ENCODE results near the gene BCKDHB. TPM values are rescaled to one million over a fixed set of nuclear protein-coding genes. Genes with fewer than 3 reads are reported as not detected.

Gene BCKDHB
- total RNA-seq, 1 experiment from 2014 or later, result 24.3 TPM

DNA sequence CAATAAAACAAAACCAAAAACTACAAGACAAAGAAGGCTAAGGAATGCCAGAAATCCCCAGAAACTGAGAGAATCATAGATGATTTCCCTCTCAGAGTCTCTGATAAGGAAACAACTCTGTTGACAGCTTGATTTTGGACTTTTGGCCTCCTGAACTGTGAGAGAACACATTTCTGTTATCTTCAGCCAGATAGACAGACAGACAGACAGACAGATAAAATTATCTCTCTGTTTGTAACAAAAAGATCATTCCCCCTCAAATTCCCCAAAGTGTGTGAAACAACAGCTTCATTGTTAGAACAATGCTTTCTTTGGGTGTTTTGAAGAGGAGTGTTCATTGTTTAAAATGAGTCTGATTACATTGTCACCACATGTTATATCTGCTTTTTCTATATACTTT lies 148.2 kb downstream of the BCKDHB start:
- CTCF ChIA-PET, result no interaction called here

DNA sequence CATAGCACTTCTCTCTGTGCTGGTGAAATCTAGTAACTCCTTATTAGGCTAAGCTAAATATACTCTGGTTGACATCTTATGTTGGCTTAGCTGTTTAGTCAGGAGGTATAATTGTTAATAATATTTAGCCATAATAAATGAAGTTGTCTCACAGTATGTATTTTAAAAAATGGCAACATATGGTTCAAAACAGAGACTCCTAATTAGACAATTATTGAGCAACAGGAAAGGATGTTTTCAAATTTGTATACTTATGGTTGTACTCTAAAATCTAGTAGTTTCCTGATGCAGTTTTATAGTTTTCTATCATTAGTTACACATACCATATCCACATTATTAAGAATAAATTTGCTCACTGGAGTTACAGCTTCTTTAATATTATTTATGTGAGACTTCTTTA lies 150.2 kb downstream of the BCKDHB start:
- no peaks in the 10 kb centered on the region for H3K27me3 Mint-ChIP-seq (ENCODE audit: low read depth)
- ATAC-seq, result no peak
- no peak overlapping the region for H3K4me3 Mint-ChIP-seq
- H3K27ac Mint-ChIP-seq, result no peak overlapping the region
- DNase-seq (ENCODE audit: low spot score), result no peak
- POLR2A ChIA-PET, result no interaction called here
- H3K36me3 Mint-ChIP-seq, result no peaks in the 10 kb centered on the region
- H3K9me3 Mint-ChIP-seq, result no peaks in the 10 kb centered on the region
- no peaks in the 10 kb centered on the region for H3K4me1 Mint-ChIP-seq
- CTCF ChIA-PET, result no interaction called here
- TF ChIP-seq SMAD3 (CRISPR knock-in tag; IDR thresholded peaks at IDR 0.05; ENCODE audit: borderline replicate concordance), result no peak
- TF ChIP-seq, protein P1, sequence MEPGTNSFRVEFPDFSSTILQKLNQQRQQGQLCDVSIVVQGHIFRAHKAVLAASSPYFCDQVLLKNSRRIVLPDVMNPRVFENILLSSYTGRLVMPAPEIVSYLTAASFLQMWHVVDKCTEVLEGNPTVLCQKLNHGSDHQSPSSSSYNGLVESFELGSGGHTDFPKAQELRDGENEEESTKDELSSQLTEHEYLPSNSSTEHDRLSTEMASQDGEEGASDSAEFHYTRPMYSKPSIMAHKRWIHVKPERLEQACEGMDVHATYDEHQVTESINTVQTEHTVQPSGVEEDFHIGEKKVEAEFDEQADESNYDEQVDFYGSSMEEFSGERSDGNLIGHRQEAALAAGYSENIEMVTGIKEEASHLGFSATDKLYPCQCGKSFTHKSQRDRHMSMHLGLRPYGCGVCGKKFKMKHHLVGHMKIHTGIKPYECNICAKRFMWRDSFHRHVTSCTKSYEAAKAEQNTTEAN (CRISPR knock-in tag; IDR thresholded peaks at IDR 0.05), result no peak
- TF ChIP-seq E2F1 (CRISPR knock-in tag; IDR thresholded peaks at IDR 0.05), result no peak
- no peak for TF ChIP-seq SOX15 (CRISPR knock-in tag; IDR thresholded peaks at IDR 0.05)
- TF ChIP-seq, protein P2, sequence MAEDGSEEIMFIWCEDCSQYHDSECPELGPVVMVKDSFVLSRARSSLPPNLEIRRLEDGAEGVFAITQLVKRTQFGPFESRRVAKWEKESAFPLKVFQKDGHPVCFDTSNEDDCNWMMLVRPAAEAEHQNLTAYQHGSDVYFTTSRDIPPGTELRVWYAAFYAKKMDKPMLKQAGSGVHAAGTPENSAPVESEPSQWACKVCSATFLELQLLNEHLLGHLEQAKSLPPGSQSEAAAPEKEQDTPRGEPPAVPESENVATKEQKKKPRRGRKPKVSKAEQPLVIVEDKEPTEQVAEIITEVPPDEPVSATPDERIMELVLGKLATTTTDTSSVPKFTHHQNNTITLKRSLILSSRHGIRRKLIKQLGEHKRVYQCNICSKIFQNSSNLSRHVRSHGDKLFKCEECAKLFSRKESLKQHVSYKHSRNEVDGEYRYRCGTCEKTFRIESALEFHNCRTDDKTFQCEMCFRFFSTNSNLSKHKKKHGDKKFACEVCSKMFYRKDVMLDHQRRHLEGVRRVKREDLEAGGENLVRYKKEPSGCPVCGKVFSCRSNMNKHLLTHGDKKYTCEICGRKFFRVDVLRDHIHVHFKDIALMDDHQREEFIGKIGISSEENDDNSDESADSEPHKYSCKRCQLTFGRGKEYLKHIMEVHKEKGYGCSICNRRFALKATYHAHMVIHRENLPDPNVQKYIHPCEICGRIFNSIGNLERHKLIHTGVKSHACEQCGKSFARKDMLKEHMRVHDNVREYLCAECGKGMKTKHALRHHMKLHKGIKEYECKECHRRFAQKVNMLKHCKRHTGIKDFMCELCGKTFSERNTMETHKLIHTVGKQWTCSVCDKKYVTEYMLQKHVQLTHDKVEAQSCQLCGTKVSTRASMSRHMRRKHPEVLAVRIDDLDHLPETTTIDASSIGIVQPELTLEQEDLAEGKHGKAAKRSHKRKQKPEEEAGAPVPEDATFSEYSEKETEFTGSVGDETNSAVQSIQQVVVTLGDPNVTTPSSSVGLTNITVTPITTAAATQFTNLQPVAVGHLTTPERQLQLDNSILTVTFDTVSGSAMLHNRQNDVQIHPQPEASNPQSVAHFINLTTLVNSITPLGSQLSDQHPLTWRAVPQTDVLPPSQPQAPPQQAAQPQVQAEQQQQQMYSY (CRISPR knock-in tag; IDR thresholded peaks at IDR 0.05), result no peak

More for the DNA sequence above, 148.2 kb downstream of the BCKDHB start:
- no peaks in the 10 kb centered on the region for H3K4me1 Mint-ChIP-seq
- DNase-seq (ENCODE audit: low spot score) (no peak), ATAC-seq (no peak)
- no peaks in the 10 kb centered on the region for H3K9me3 Mint-ChIP-seq
- TF ChIP-seq JUN (CRISPR knock-in tag; IDR thresholded peaks at IDR 0.05) (no peak), ZNF138 (CRISPR knock-in tag; conservative IDR thresholded peaks at IDR 0.05) (no peak), TP53 (CRISPR knock-in tag; IDR thresholded peaks at IDR 0.05) (no peak), ZSCAN18 (CRISPR knock-in tag; IDR thresholded peaks at IDR 0.05) (no peak), ZNF512 (CRISPR knock-in tag; IDR thresholded peaks at IDR 0.05; ENCODE audit: borderline replicate concordance) (no peak), RELA (CRISPR knock-in tag; IDR thresholded peaks at IDR 0.05; ENCODE audit: borderline replicate concordance) (no peak), ZNF121 (CRISPR knock-in tag; IDR thresholded peaks at IDR 0.05) (no peak), ZNF416 (CRISPR knock-in tag; IDR thresholded peaks at IDR 0.05) (no peak), MXD4 (CRISPR knock-in tag; IDR thresholded peaks at IDR 0.05; ENCODE audit: borderline replicate concordance) (no peak), SP1 (CRISPR knock-in tag; conservative IDR thresholded peaks at IDR 0.05) (no peak), FOXP1 (CRISPR knock-in tag; IDR thresholded peaks at IDR 0.05; ENCODE audit: borderline replicate concordance) (no peak)
- TF ChIP-seq, protein P3, sequence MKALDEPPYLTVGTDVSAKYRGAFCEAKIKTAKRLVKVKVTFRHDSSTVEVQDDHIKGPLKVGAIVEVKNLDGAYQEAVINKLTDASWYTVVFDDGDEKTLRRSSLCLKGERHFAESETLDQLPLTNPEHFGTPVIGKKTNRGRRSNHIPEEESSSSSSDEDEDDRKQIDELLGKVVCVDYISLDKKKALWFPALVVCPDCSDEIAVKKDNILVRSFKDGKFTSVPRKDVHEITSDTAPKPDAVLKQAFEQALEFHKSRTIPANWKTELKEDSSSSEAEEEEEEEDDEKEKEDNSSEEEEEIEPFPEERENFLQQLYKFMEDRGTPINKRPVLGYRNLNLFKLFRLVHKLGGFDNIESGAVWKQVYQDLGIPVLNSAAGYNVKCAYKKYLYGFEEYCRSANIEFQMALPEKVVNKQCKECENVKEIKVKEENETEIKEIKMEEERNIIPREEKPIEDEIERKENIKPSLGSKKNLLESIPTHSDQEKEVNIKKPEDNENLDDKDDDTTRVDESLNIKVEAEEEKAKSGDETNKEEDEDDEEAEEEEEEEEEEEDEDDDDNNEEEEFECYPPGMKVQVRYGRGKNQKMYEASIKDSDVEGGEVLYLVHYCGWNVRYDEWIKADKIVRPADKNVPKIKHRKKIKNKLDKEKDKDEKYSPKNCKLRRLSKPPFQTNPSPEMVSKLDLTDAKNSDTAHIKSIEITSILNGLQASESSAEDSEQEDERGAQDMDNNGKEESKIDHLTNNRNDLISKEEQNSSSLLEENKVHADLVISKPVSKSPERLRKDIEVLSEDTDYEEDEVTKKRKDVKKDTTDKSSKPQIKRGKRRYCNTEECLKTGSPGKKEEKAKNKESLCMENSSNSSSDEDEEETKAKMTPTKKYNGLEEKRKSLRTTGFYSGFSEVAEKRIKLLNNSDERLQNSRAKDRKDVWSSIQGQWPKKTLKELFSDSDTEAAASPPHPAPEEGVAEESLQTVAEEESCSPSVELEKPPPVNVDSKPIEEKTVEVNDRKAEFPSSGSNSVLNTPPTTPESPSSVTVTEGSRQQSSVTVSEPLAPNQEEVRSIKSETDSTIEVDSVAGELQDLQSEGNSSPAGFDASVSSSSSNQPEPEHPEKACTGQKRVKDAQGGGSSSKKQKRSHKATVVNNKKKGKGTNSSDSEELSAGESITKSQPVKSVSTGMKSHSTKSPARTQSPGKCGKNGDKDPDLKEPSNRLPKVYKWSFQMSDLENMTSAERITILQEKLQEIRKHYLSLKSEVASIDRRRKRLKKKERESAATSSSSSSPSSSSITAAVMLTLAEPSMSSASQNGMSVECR (CRISPR knock-in tag; IDR thresholded peaks at IDR 0.05; ENCODE audit: borderline replicate concordance), result no peak
- TF ChIP-seq, protein P4, sequence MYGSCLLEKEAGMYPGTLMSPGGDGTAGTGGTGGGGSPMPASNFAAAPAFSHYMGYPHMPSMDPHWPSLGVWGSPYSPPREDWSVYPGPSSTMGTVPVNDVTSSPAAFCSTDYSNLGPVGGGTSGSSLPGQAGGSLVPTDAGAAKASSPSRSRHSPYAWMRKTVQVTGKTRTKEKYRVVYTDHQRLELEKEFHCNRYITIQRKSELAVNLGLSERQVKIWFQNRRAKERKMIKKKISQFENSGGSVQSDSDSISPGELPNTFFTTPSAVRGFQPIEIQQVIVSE (CRISPR knock-in tag; IDR thresholded peaks at IDR 0.05; ENCODE audit: borderline replicate concordance), result no peak
- TF ChIP-seq, protein P5, sequence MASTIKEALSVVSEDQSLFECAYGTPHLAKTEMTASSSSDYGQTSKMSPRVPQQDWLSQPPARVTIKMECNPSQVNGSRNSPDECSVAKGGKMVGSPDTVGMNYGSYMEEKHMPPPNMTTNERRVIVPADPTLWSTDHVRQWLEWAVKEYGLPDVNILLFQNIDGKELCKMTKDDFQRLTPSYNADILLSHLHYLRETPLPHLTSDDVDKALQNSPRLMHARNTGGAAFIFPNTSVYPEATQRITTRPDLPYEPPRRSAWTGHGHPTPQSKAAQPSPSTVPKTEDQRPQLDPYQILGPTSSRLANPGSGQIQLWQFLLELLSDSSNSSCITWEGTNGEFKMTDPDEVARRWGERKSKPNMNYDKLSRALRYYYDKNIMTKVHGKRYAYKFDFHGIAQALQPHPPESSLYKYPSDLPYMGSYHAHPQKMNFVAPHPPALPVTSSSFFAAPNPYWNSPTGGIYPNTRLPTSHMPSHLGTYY (CRISPR knock-in tag; IDR thresholded peaks at IDR 0.05), result no peak
- no peaks in the 10 kb centered on the region for H3K36me3 Mint-ChIP-seq
- H3K27me3 Mint-ChIP-seq (ENCODE audit: low read depth), result no peaks in the 10 kb centered on the region
- peak overlapping the region; percentile 15; the same call in 1 of the 2 replicates for H3K27ac Mint-ChIP-seq
- POLR2A ChIA-PET, result no interaction called here
- no peak overlapping the region for H3K4me3 Mint-ChIP-seq

All from WTC11 (cell line).